ENCODE results near the gene CCDC93. TPM values are rescaled to one million over a fixed set of nuclear protein-coding genes. Genes with fewer than 3 reads are reported as not detected.

Gene CCDC93
- total RNA-seq, 4 donors from 2014 or later = 41.6 to 450 (median 80.7) TPM

- DNase-seq = no peak
- in situ Hi-C loops (cut with MboI; ENCODE audit: low pct_ligation_motif_present in 1 of 4, low pct_unique_long_range_greater_than_20kb in 1 of 4, low sequenced_read_pairs in 3 of 4) (no loop called here), intact Hi-C loops (cut with DNase I; ENCODE audit: low total_unique reads) (no loop called here)
- Histone ChIP-seq H3K4me1 (peaks cover 0 to 19% (median 8%) of the 10 kb centered on the region in 4 donors), H3K27ac (no peak overlapping the region), H3K4me3 (no peak overlapping the region), H3K27me3 (no peaks in the 10 kb centered on the region), H3K36me3 (peaks cover 0 to 16% (median 2%) of the 10 kb centered on the region in 4 donors), H3K9me3 (no peaks in the 10 kb centered on the region)
- WGBS, 2 donors (ENCODE audit: low coverage in 1 of 2) = 81 to 95% methylated on average over 2 of the region's 2 CpGs
- TF ChIP-seq EP300 (IDR thresholded peaks at IDR 0.05; ENCODE audit: low read depth) (no peak), POLR2AphosphoS5 (IDR thresholded peaks at IDR 0.05) (no peak), CTCF (IDR thresholded peaks at IDR 0.05) (no peak)
Measured at GRCh38 chr2:117984208-117984607, 29.7 kb downstream of the CCDC93 start.

- intact Hi-C loops (cut with DNase I; ENCODE audit: low total_unique reads) (no loop called here), in situ Hi-C loops (cut with MboI; ENCODE audit: low pct_ligation_motif_present in 1 of 4, low pct_unique_long_range_greater_than_20kb in 1 of 4, low sequenced_read_pairs in 3 of 4) (no loop called here)
- Histone ChIP-seq H3K36me3 (peaks cover 0 to 16% (median 2%) of the 10 kb centered on the region in 4 donors), H3K27ac (no peak overlapping the region), H3K4me1 (peaks cover 0 to 19% (median 8%) of the 10 kb centered on the region in 4 donors), H3K9me3 (no peaks in the 10 kb centered on the region), H3K4me3 (no peak overlapping the region), H3K27me3 (no peaks in the 10 kb centered on the region)
- no peak for DNase-seq
- 72 to 86% methylated on average over 3 of the region's 3 CpGs for WGBS, 2 donors (ENCODE audit: low coverage in 1 of 2)
- TF ChIP-seq POLR2AphosphoS5 (IDR thresholded peaks at IDR 0.05) = no peak
- TF ChIP-seq EP300 (IDR thresholded peaks at IDR 0.05; ENCODE audit: low read depth) = no peak
- no peak for TF ChIP-seq CTCF (IDR thresholded peaks at IDR 0.05)
- no peak for TF ChIP-seq POLR2A (IDR thresholded peaks at IDR 0.05)
Measured at GRCh38 chr2:117983040-117983439, 30.8 kb downstream of the CCDC93 start.

GRCh38 chr2:117982376-117983033, 31.4 kb downstream of the CCDC93 start:
- DNase-seq = no peak
- TF ChIP-seq EP300 (IDR thresholded peaks at IDR 0.05; ENCODE audit: low read depth) (no peak), POLR2A (IDR thresholded peaks at IDR 0.05) (no peak), CTCF (IDR thresholded peaks at IDR 0.05) (no peak), POLR2AphosphoS5 (IDR thresholded peaks at IDR 0.05) (no peak)
- in situ Hi-C loops (cut with MboI; ENCODE audit: low pct_ligation_motif_present in 1 of 4, low pct_unique_long_range_greater_than_20kb in 1 of 4, low sequenced_read_pairs in 3 of 4) = no loop called here

GRCh38 chr2:117981810-117982209, 32.1 kb downstream of the CCDC93 start:
- no peaks in the 10 kb centered on the region for H3K9me3 ChIP-seq
- TF ChIP-seq EP300 (IDR thresholded peaks at IDR 0.05; ENCODE audit: low read depth) = no peak
- TF ChIP-seq CTCF (IDR thresholded peaks at IDR 0.05) = no peak
- no peak for TF ChIP-seq POLR2AphosphoS5 (IDR thresholded peaks at IDR 0.05)
- TF ChIP-seq POLR2A (IDR thresholded peaks at IDR 0.05) = no peak
- peaks cover 0 to 19% (median 8%) of the 10 kb centered on the region in 4 donors for H3K4me1 ChIP-seq
- DNase-seq = no peak
- WGBS, 2 donors (ENCODE audit: low coverage in 1 of 2) = 42 to 50% methylated on average over 1 of the region's 1 CpG
- H3K27ac ChIP-seq = peak overlapping the region in 1 of 4 donors; percentile 42
- no peaks in the 10 kb centered on the region for H3K27me3 ChIP-seq
- H3K36me3 ChIP-seq = peaks cover 0 to 16% (median 2%) of the 10 kb centered on the region in 4 donors
- H3K4me3 ChIP-seq = no peak overlapping the region
- intact Hi-C loops (cut with DNase I; ENCODE audit: low total_unique reads) = no loop called here
- in situ Hi-C loops (cut with MboI; ENCODE audit: low pct_ligation_motif_present in 1 of 4, low pct_unique_long_range_greater_than_20kb in 1 of 4, low sequenced_read_pairs in 3 of 4) = no loop called here

More at GRCh38 chr2:117982376-117983033, 31.4 kb downstream of the CCDC93 start:
- 88 to 90% methylated on average over 3 to 5 of the region's 5 CpGs for WGBS, 2 donors (ENCODE audit: low coverage in 1 of 2)
- Histone ChIP-seq H3K27ac (peak overlapping the region in 1 of 4 donors; percentile 42), H3K27me3 (no peaks in the 10 kb centered on the region), H3K4me3 (no peak overlapping the region), H3K36me3 (peaks cover 0 to 16% (median 2%) of the 10 kb centered on the region in 4 donors), H3K9me3 (no peaks in the 10 kb centered on the region), H3K4me1 (peaks cover 0 to 19% (median 8%) of the 10 kb centered on the region in 4 donors)
- intact Hi-C loops (cut with DNase I; ENCODE audit: low total_unique reads) = no loop called here
